Erythroblast (primary cell): ENCODE measurements around the gene DHX32.

Experiments
- GATA1 ChIP-seq: IDR thresholded peaks from 2 replicates; pipeline ENCODE4 v1.6.1; 2011; ENCODE audit warnings: low read depth, mild to moderate bottlenecking, control low read depth, low read length, moderate library complexity
- POLR2A ChIP-seq: IDR thresholded peaks from 2 replicates; pipeline ENCODE4 v1.6.1; 2011; ENCODE audit warnings: mild to moderate bottlenecking, low read length

GRCh38 chr10:125911145-125911544 lies 30.1 kb upstream of the DHX32 start:
- TF ChIP-seq POLR2A (no peak), GATA1 (no peak)
